SK-N-MC (cell line): ENCODE results near the gene NDUFS7.

ENCODE experiments used
- DNase-seq: peaks from one replicate; pipeline ENCODE4 v3.0.0-alpha.2; 2011; ENCODE audit warnings: low read depth, low spot score
- H3K27ac ChIP-seq: fragments of 200-600 bp; sonication (generic); 2 replicates; pipeline ENCODE4 v1.5.1; 2016; ENCODE audit warnings: mixed run types
- H3K36me3 ChIP-seq: fragments of 200-600 bp; sonication (generic); 2 replicates; pipeline ENCODE4 v1.6.1; 2017; ENCODE audit warnings: antibody characterized with exemption, low read length, mixed read lengths; ENCODE audit not compliant: insufficient read depth
- H3K4me3 ChIP-seq: fragments of 200-600 bp; sonication (generic); 2 replicates; pipeline ENCODE4 v1.5.1; 2016
- H3K9ac ChIP-seq: fragments of 200-600 bp; sonication (generic); 2 replicates; pipeline ENCODE4 v1.8.0; 2017; ENCODE audit warnings: mixed run types, mixed read lengths; ENCODE audit not compliant: insufficient read length
- H3K9me3 ChIP-seq: fragments of 200-600 bp; sonication (generic); 2 replicates; pipeline ENCODE4 v1.6.1; 2017; ENCODE audit warnings: low read depth, mild to moderate bottlenecking, antibody characterized with exemption, low read length, moderate library complexity, mixed read lengths
- EZH2 ChIP-seq: fragments of 200-600 bp; sonication (generic); IDR thresholded peaks from one replicate; pipeline ENCODE4 v1.6.1; 2017; ENCODE audit warnings: antibody characterized with exemption
- FOXP2 ChIP-seq: optimal IDR thresholded peaks from 2 replicates; pipeline ENCODE3; 2011; ENCODE audit warnings: mild to moderate bottlenecking, moderate library complexity; ENCODE audit not compliant: insufficient read depth; ENCODE audit errors: extremely low read length, control extremely low read depth
- POLR2AphosphoS5 ChIP-seq: IDR thresholded peaks from 2 replicates; pipeline ENCODE4 v1.6.1; 2012; ENCODE audit warnings: mild to moderate bottlenecking, low read depth, low read length, borderline replicate concordance

NDUFS7 gene

DNA sequence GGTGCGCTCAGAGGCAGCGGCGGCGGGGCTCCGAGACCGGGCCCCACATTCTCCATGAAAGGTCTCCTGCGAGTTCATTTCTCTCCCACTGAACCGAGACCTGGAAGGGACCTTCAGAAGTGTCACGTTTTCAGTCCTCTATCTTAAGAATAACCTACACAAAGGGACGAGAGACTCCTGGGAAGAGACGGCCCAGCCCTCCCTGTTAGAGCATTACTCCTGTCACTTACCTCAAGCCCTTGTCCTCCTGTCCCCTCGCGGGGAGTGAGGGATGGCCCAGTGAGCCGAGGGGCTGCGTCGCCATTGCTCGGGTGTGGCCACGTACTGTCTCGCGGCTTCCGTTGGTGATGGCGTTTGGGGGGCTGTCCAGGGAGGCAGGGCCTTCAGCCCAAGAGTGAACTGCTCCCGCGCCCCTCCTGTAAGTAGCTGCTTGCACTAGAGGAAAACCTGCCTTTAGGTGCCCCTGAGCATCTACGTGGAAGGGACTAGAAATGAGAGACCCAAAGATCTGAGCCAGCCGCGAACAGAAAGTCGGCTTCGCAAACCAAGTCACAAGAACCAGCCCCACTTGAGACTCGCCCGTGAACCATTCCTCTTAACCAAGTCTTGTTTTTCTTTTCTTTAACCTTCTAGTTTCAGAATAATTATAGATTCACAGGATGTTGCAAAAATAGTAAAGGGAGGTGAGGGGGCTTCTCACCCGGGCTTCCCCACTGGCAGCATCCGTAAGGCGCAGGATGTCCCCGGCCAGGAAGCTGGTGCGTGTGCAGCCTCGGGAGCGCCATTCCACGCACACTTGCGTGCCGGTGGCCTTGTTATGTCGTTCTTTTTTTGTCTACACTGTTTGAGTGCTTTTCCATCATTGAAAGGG lies 21.1 kb upstream of the NDUFS7 start:
- Histone ChIP-seq H3K27ac (no peak overlapping the region), H3K4me3 (no peak overlapping the region), H3K9ac (no peak overlapping the region), H3K9me3 (no peaks in the 10 kb centered on the region), H3K36me3 (peaks cover 40% of the 10 kb centered on the region)
- TF ChIP-seq POLR2AphosphoS5 (no peak), EZH2 (no peak), FOXP2 (no peak)
- no peak for DNase-seq

DNA sequence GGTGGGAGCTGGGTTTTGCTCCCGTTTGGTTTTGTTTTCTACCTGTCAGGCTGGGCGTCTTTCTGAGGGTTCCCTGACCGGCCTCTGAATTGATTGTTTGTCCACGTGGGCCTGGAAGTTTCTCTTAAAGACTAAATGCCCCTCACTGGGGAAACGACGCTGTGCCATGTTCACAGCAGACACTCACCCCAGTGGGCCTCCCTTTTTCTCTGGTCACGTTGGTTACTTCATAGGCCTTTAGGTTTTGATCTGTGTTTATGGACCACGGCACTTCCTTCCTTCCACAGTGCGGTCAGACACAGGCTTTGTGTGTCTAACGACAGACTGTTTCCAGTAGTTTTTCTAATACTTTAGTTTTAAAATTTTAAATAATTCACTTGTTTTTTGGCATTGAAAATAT lies 20.1 kb upstream of the NDUFS7 start:
- Histone ChIP-seq H3K4me3 (no peak overlapping the region), H3K9ac (no peak overlapping the region)
- DNase-seq = no peak

GRCh38 chr19:1364070-1364704 lies 19.5 kb upstream of the NDUFS7 start:
- DNase-seq = no peak
- TF ChIP-seq POLR2AphosphoS5 = no peak
- TF ChIP-seq EZH2 = no peak
- no peak for TF ChIP-seq FOXP2
- no peak overlapping the region for H3K4me3 ChIP-seq
- H3K36me3 ChIP-seq = peaks cover 24% of the 10 kb centered on the region
- H3K27ac ChIP-seq = no peak overlapping the region
- H3K9ac ChIP-seq = no peak overlapping the region
- H3K9me3 ChIP-seq = no peaks in the 10 kb centered on the region

More for the DNA sequence above, 20.1 kb upstream of the NDUFS7 start:
- Histone ChIP-seq H3K27ac (no peak overlapping the region), H3K36me3 (peaks cover 30% of the 10 kb centered on the region), H3K9me3 (no peaks in the 10 kb centered on the region)
- TF ChIP-seq POLR2AphosphoS5 (no peak), FOXP2 (no peak), EZH2 (no peak)

- H3K9me3 ChIP-seq = no peaks in the 10 kb centered on the region
- H3K36me3 ChIP-seq = peaks cover 21% of the 10 kb centered on the region
- H3K9ac ChIP-seq = no peak overlapping the region
- H3K4me3 ChIP-seq = no peak overlapping the region
- H3K27ac ChIP-seq = no peak overlapping the region
- no peak for DNase-seq
- TF ChIP-seq POLR2AphosphoS5 = no peak
- no peak for TF ChIP-seq FOXP2
- no peak for TF ChIP-seq EZH2
Measured at GRCh38 chr19:1365319-1366269, 18.1 kb upstream of the NDUFS7 start.

DNA sequence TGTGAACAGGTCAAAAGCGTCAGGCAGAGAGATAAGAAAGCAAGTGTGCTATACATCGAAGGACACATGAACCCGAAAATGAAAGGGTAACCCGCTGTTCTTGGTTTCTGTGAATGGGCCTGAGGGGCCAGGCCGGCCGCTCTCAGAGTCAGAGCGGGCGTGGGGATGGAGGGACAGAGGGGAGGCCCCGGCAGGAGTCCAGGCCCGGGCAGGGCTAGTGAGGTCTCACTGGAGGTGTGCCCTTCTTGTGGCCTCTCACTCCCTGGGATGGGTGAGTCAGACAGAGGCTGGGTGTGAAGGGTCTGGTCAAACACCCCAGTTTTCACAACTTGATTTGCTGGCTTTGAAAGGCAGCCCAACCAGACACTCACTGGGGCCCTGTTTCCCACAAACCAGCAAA lies 17.4 kb upstream of the NDUFS7 start:
- H3K4me3 ChIP-seq = no peak overlapping the region
- TF ChIP-seq EZH2 (no peak), POLR2AphosphoS5 (no peak), FOXP2 (no peak)
- H3K27ac ChIP-seq = no peak overlapping the region
- H3K9me3 ChIP-seq = no peaks in the 10 kb centered on the region
- no peak overlapping the region for H3K9ac ChIP-seq
- H3K36me3 ChIP-seq = peaks cover 23% of the 10 kb centered on the region
- no peak for DNase-seq

GRCh38 chr19:1366899-1367870 lies 16.5 kb upstream of the NDUFS7 start:
- H3K9ac ChIP-seq = no peak overlapping the region
- no peak overlapping the region for H3K27ac ChIP-seq
- H3K36me3 ChIP-seq = peaks cover 19% of the 10 kb centered on the region
- TF ChIP-seq FOXP2 (no peak), POLR2AphosphoS5 (no peak), EZH2 (no peak)
- DNase-seq = no peak
- H3K9me3 ChIP-seq = no peaks in the 10 kb centered on the region
- H3K4me3 ChIP-seq = no peak overlapping the region

DNA sequence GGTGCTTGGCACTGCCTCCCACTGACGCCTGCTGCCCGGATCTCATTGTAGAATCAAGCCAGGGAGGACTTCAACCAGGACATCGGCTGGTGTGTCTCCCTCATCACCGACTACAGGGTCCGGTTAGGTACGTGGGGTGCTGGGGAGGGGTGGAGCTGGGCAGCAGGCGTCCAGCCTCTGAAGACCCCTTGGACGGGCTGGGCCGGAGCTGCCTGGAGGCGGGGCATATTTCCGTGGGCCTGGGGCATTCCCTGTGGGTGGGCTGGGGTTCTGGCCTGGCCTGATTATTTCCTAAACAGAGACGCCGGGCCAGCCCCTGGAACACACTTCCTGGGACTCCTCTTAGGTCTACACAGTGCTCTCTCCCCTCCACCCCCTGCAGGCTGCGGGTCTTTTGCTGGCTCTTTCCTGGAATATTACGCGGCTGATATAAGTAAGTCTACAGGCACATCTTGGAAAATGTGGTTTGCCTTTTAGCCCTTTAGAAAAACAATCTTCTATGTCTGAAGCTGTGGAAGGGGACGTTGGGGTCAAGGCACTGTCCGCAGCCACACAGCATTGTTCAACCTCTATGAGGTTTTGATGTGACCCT lies 14.4 kb upstream of the NDUFS7 start:
- no peak overlapping the region for H3K27ac ChIP-seq
- TF ChIP-seq FOXP2 (no peak), POLR2AphosphoS5 (no peak), EZH2 (no peak)
- H3K36me3 ChIP-seq = peaks cover 13% of the 10 kb centered on the region; the same call in 1 of the 2 replicates

More for the DNA sequence above, 14.4 kb upstream of the NDUFS7 start:
- no peaks in the 10 kb centered on the region for H3K9me3 ChIP-seq
- no peak overlapping the region for H3K9ac ChIP-seq
- DNase-seq = no peak
- H3K4me3 ChIP-seq = no peak overlapping the region
